Measurements from ENCODE around the gene EYA3.

The EYA3 gene

DNA sequence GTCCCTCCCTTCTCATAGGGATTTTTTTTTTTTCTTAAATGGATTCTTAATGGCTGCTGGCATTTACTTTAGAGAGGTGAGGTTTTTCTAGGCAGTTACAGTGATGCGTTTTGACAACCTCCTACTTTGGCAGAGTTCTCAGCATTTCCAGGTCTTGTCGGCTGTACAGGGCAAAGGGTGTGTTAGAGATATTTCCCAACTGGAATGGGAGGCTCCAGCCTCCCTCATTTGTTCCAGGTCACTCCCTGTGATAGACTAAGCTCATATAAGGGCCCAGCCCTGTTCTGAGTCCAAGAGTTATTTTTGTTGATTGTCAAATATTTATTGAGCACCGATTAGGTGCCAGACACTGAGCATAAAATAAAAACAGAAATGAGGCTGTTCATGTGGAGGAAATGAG lies 136.3 kb downstream of the EYA3 start:
- H3K4me3 ChIP-seq (replicated peaks in 1 of 2; ENCODE audit: low read depth in 2 of 2, low read length in 2 of 2) = no peak overlapping the region
- TF ChIP-seq, protein P1, sequence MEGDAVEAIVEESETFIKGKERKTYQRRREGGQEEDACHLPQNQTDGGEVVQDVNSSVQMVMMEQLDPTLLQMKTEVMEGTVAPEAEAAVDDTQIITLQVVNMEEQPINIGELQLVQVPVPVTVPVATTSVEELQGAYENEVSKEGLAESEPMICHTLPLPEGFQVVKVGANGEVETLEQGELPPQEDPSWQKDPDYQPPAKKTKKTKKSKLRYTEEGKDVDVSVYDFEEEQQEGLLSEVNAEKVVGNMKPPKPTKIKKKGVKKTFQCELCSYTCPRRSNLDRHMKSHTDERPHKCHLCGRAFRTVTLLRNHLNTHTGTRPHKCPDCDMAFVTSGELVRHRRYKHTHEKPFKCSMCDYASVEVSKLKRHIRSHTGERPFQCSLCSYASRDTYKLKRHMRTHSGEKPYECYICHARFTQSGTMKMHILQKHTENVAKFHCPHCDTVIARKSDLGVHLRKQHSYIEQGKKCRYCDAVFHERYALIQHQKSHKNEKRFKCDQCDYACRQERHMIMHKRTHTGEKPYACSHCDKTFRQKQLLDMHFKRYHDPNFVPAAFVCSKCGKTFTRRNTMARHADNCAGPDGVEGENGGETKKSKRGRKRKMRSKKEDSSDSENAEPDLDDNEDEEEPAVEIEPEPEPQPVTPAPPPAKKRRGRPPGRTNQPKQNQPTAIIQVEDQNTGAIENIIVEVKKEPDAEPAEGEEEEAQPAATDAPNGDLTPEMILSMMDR (IDR thresholded peaks at IDR 0.05; ENCODE audit: low read depth, low read length) = no peak
- no peak for DNase-seq (ENCODE audit: low read depth in 2 of 2)

DNA sequence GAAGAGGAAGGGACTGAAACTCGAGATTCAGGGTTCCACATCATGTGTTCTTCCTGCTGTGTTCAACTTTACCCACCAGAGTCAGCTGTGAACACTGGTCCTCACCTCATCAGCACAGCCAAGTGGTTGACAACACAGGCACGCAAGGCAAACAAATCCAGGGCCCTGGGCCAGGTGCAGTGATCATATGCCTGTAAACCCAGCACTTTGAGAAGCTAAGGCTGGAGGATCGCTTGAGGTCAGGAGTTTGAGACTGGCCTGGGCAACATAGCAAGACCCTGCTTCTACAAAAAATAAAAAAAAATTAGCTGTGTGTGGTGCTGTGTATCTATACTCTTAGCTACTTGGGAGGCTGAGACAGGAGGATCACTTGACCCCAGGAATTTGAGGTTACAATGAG lies 137.0 kb downstream of the EYA3 start:
- no peak for DNase-seq (ENCODE audit: low read depth in 2 of 2)
- TF ChIP-seq, protein P1 (IDR thresholded peaks at IDR 0.05; ENCODE audit: low read depth, low read length) = no peak
- no peak overlapping the region for H3K4me3 ChIP-seq (replicated peaks in 1 of 2; ENCODE audit: low read depth in 2 of 2, low read length in 2 of 2)

DNA sequence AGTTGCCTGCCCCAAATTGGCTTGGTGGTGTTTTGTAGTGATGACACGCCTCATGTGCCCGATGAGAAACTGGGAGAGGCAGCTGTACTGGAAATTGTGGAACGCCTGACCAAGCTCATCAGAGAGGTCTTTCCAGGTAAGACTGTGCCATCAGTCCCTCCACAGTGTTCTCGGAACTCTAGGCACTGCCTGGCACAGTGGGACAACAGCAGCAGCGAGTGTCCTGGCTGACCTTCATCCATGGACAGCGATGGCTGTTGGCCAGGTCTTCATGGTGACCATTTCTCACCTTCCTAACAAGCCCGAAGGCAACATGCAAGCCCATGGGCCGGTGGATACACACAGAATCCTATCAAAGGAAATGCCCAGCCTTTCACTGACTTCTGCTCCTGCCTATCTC lies 139.4 kb downstream of the EYA3 start:
- TF ChIP-seq, protein P1 (IDR thresholded peaks at IDR 0.05; ENCODE audit: low read depth, low read length) = no peak
- no peak for DNase-seq (ENCODE audit: low read depth in 2 of 2)
- no peak overlapping the region for H3K4me3 ChIP-seq (replicated peaks in 1 of 2; ENCODE audit: low read depth in 2 of 2, low read length in 2 of 2)

DNA sequence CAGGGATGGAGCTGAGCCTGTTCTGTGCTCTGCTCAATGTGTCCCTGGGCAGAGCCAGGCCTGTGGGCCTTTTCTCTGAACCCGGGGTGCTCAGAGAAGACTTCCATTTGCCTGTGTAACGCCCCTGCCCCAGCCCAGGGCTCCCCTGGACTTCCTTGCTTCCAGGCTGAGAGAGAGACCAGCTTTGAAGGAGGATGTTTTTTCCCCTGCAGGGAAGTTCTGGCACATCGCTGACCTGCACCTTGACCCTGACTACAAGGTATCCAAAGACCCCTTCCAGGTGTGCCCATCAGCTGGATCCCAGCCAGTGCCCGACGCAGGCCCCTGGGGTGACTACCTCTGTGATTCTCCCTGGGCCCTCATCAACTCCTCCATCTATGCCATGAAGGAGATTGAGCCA lies 143.4 kb downstream of the EYA3 start:
- no peak for DNase-seq (ENCODE audit: low read depth in 2 of 2)
- no peak overlapping the region for H3K4me3 ChIP-seq (replicated peaks in 1 of 2; ENCODE audit: low read depth in 2 of 2, low read length in 2 of 2)
- TF ChIP-seq, protein P1 (IDR thresholded peaks at IDR 0.05; ENCODE audit: low read depth, low read length) = no peak

DNA sequence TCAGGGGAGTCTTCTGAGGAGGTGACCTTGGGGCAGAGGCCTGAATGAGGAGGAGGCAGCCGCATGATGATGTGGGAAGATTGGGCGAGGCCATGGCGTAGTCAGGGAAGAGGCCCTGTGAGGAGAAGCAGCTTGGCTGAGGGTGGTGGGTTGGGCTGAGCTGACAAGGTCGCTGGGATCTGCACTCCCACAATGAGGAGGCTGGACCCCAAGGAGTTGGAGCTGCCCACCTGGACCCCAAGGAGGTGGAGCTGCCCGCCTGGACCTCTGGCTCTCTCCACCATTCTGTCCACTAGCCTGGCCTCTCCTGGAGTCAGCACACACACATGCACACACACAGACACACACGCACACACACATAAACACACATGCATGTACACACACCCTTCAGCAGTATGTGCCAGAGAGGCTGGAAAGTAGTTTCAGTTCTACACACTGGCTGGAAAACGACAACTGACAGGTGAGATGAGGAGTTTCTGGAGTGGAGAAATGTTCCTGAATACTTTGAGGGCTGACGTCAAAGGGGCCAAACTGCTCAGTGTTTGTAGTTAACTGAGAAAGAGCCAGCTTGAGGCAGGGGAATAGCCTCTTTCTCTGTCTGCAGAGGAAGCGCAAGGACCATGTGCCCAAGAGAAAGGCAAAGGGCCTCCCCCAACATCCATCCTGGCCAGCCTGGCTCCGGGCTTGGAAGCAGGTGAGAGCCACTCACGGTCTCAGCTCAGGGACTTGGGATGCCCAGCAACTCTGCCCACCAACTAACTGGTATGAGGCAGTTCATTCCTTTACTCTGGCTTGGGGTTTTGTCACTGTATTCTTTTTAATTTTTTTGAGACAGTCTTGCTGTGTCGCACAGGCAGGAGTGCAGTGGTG lies 146.5 kb downstream of the EYA3 start:
- no peak overlapping the region for H3K4me3 ChIP-seq (replicated peaks in 1 of 2; ENCODE audit: low read depth in 2 of 2, low read length in 2 of 2)
- DNase-seq (ENCODE audit: low read depth in 2 of 2) = peak in 1 of 2 donors; percentile 7
- TF ChIP-seq, protein P1 (IDR thresholded peaks at IDR 0.05; ENCODE audit: low read depth, low read length) = no peak

DNA sequence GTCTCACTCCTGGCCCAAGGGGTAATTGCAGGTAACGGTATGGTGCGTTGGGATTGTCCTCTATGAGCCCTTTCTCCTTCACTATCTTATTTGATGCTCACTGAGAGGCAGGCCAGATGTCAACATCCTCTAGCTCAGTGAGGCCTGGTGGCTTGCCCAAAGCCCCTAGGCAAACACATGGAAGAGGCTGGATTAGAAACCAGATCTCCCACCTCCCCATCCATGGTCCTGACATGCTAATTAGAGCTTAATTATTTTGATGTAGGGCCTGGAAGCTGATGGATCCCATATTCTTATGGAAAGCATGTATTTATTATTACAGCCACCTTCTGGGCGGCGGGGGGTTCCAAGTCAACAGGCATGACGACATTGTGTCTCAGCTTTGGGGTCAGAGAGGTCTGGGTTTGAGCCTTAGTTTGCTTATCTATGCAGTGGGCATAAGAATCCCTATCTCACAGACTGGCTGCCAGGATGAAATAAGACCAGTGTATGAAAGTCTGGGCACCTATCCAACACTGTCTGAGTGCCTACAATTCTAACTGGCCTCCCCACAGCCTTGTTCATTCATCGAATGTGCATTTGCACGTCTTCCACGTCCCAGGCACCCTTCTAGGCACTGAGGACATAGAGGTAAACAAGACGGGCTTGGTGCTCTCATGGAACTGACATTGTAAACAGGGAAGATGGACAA lies 147.4 kb downstream of the EYA3 start:
- TF ChIP-seq, protein P1 (IDR thresholded peaks at IDR 0.05; ENCODE audit: low read depth, low read length) = no peak
- no peak overlapping the region for H3K4me3 ChIP-seq (replicated peaks in 1 of 2; ENCODE audit: low read depth in 2 of 2, low read length in 2 of 2)
- peak in 1 of 2 donors; percentile 34 for DNase-seq (ENCODE audit: low read depth in 2 of 2)
